M059J (cell line): Measurements from ENCODE around the gene AHRR. TPM values are rescaled to one million over a fixed set of nuclear protein-coding genes. Genes with fewer than 3 reads are reported as not detected.
A peak's percentile ranks its signal among the peaks of the same experiment; 100 is the strongest.
"Not testable (repeated sequence)": the region's sequence is repeated elsewhere in the genome, so short reads cannot be mapped to it uniquely, and the experiment has no call there.

ENCODE experiments used
- DNase-seq: peaks from one replicate; pipeline ENCODE4 v3.0.0-alpha.2; 2012; ENCODE audit warnings: low read depth
- total RNA-seq: library from RNA; depleted of rRNA; stranded (reverse); fragments of >200 nt; shearing (Covaris generic); gene quantifications from 2 replicates; pipeline ENCODE4 v1.2.3, GENCODE V29; 2014

AHRR gene
- total RNA-seq, 1 experiment from 2014 or later, result 50.6 TPM

GRCh38 chr5:414991-415927 lies 93.7 kb downstream of the AHRR start:
- DNase-seq, result not testable (repeated sequence)

- no peak for DNase-seq
These were observed 94.6 kb downstream of the AHRR start for GRCh38 chr5:415928-416635.

GRCh38 chr5:416636-416960 lies 95.1 kb downstream of the AHRR start:
- no peak for DNase-seq

GRCh38 chr5:417301-418161 lies 96.0 kb downstream of the AHRR start:
- DNase-seq, result no peak

GRCh38 chr5:418162-419121 lies 96.9 kb downstream of the AHRR start:
- DNase-seq, result peak; percentile 62

- DNase-seq, result no peak
These were observed 98.5 kb downstream of the AHRR start for GRCh38 chr5:419970-420369.

- DNase-seq, result no peak
These were observed 99.2 kb downstream of the AHRR start for GRCh38 chr5:420632-421286.

GRCh38 chr5:421287-421880 lies 99.9 kb downstream of the AHRR start:
- no peak for DNase-seq

- DNase-seq, result no peak
These were observed 100.4 kb downstream of the AHRR start for GRCh38 chr5:421901-422300.

GRCh38 chr5:422323-423232 lies 101.1 kb downstream of the AHRR start:
- DNase-seq, result peak; percentile 15

GRCh38 chr5:423233-423565 lies 101.7 kb downstream of the AHRR start:
- no peak for DNase-seq

- DNase-seq, result no peak
These were observed 102.2 kb downstream of the AHRR start for GRCh38 chr5:423626-424261.

- DNase-seq, result peak; percentile 76
These were observed 103.0 kb downstream of the AHRR start for GRCh38 chr5:424301-425110.

GRCh38 chr5:425714-426113 lies 104.2 kb downstream of the AHRR start:
- DNase-seq, result no peak

- no peak for DNase-seq
These were observed 105.0 kb downstream of the AHRR start for GRCh38 chr5:426392-426976.

- no peak for DNase-seq
These were observed 106.0 kb downstream of the AHRR start for GRCh38 chr5:427415-428087.

- DNase-seq, result no peak
These were observed 106.7 kb downstream of the AHRR start for GRCh38 chr5:428219-428618.
